Left ventricle myocardium inferior (tissue), 1 donor: ENCODE data around the gene CLEC16A. TPM values are rescaled to one million over a fixed set of nuclear protein-coding genes. Genes with fewer than 3 reads are reported as not detected.

Experiments
- DNase-seq: peaks from one replicate; pipeline ENCODE4 v3.0.0-alpha.2; 2020
- H3K27ac ChIP-seq: fragments of 200-600 bp; replicated peaks from 2 replicates; pipeline ENCODE4 v1.8.0; 2021
- H3K27me3 ChIP-seq: fragments of 200-600 bp; 2 replicates; pipeline ENCODE4 v1.8.0; 2021; ENCODE audit warnings: low read depth
- H3K36me3 ChIP-seq: fragments of 200-600 bp; 2 replicates; pipeline ENCODE4 v1.8.0; 2021
- H3K4me1 ChIP-seq: fragments of 200-600 bp; 2 replicates; pipeline ENCODE4 v1.8.0; 2021
- H3K4me3 ChIP-seq: fragments of 200-600 bp; 2 replicates; pipeline ENCODE4 v1.8.0; 2021; ENCODE audit warnings: mild to moderate bottlenecking, moderate library complexity
- H3K9me3 ChIP-seq: fragments of 200-600 bp; replicated peaks from 2 replicates; pipeline ENCODE4 v1.8.0; 2021
- CTCF ChIP-seq: fragments of 200-600 bp; IDR thresholded peaks from 2 replicates; pipeline ENCODE4 v1.8.0; 2021; ENCODE audit warnings: antibody characterized with exemption, mild to moderate bottlenecking, borderline replicate concordance
- intact Hi-C: fragments of 100-400 bp; cut with micrococcal nuclease; formaldehyde crosslinking; loops from one replicate; pipeline ENCODE4 v1.11.0; 2022
- total RNA-seq: library from RNA; stranded (reverse); fragmentation: NEBNext Ultra II Directional; extraction: Animal tissue kit (Norgen Biotek cat#: 25700); gene quantifications from one replicate; pipeline ENCODE4 v1.2.1, GENCODE V29; 2021
- donor health status: DM: no; HTN: yes; CAD: no; lungs with severe emphysema.

CLEC16A gene
- total RNA-seq, 1 donor from 2014 or later = 24.6 TPM

DNA sequence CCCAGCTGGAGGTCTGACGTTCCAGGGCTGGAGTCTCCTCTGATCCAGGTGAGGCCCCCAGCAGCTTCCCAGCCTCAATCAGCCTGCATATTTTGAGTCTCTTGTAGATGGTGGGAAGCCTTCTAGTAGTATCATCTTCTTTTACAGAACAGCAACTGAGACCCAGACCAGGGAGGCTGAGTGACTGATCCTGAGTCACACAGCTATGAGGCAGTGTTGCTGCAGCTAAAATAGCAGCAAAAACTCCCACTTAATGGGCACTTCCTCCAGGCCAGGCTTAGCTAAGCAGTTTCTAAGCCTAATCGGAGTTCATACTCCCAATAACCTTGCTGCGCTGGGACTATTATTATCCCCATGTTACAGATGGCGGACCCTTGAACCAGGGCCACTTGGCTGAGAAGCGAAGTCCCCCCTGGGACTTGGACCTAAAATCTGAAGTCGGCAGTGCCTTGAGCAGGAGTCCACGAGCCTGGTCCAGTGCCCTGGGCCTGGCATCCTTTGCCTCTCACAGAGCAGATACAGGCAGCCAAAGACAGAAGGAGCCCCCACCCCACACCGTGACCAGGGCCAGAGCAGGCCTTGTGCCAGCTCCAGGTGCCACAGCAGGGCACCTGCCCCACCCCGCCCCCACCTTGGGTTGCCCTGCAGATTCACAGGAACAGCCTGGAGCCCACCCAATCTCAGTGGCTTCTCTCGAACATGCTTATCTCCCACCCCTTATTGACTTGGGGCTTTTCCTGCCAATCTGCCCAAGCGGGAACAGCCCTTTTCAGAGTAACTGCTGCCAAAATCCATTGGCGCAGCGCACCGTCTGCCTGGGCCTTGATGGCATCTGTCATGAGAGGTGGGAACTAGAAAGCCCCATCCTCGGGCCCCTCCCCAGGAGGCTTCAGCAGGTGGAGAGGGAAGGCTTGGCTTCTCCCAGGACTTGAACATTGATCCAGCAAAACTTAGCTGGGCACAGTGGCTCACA lies 246.5 kb downstream of the CLEC16A start:
- no peak for DNase-seq
- Histone ChIP-seq H3K27me3 (no peaks in the 10 kb centered on the region), H3K9me3 (no peaks in the 10 kb centered on the region), H3K36me3 (no peaks in the 10 kb centered on the region), H3K4me1 (no peaks in the 10 kb centered on the region), H3K27ac (no peak overlapping the region), H3K4me3 (no peak overlapping the region)
- no peak for TF ChIP-seq CTCF
- intact Hi-C loops = no loop called here

DNA sequence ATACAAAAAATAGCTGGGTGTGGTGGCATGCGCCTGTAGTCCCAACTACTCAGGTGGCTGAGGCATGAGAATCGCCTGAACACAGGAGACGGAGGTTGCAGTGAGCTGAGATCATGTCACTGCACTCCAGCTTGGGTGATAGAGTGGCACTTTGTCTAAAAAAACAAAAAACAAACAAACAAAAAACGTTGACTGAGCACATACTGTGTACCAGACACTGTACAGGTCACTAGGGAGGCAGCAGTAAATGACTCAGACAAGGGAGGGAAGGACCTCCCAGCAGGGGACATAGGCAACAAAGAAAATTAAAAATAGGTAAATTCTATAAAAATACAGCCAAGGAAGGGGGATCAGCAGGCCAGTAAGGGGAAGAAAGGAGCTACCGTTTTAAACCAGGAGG lies 247.3 kb downstream of the CLEC16A start:
- Histone ChIP-seq H3K36me3 (no peaks in the 10 kb centered on the region), H3K4me1 (no peaks in the 10 kb centered on the region), H3K9me3 (no peaks in the 10 kb centered on the region), H3K27ac (no peak overlapping the region), H3K4me3 (no peak overlapping the region), H3K27me3 (no peaks in the 10 kb centered on the region)
- DNase-seq = no peak
- TF ChIP-seq CTCF = no peak
- intact Hi-C loops = no loop called here

GRCh38 chr16:11193494-11193893 lies 249.1 kb downstream of the CLEC16A start:
- no peak overlapping the region for H3K4me3 ChIP-seq
- no peaks in the 10 kb centered on the region for H3K36me3 ChIP-seq
- no peak for DNase-seq
- H3K27ac ChIP-seq = no peak overlapping the region
- H3K27me3 ChIP-seq = peaks cover under 1% of the 10 kb centered on the region
- intact Hi-C loops = no loop called here
- no peaks in the 10 kb centered on the region for H3K9me3 ChIP-seq
- H3K4me1 ChIP-seq = no peaks in the 10 kb centered on the region
- no peak for TF ChIP-seq CTCF

GRCh38 chr16:11194913-11195312 lies 250.5 kb downstream of the CLEC16A start:
- DNase-seq = no peak
- H3K27me3 ChIP-seq = peaks cover 10% of the 10 kb centered on the region
- H3K36me3 ChIP-seq = no peaks in the 10 kb centered on the region
- TF ChIP-seq CTCF = no peak
- H3K9me3 ChIP-seq = no peaks in the 10 kb centered on the region
- intact Hi-C loops = no loop called here
- H3K4me1 ChIP-seq = peaks cover 5% of the 10 kb centered on the region
- H3K4me3 ChIP-seq = no peak overlapping the region
- H3K27ac ChIP-seq = no peak overlapping the region

DNA sequence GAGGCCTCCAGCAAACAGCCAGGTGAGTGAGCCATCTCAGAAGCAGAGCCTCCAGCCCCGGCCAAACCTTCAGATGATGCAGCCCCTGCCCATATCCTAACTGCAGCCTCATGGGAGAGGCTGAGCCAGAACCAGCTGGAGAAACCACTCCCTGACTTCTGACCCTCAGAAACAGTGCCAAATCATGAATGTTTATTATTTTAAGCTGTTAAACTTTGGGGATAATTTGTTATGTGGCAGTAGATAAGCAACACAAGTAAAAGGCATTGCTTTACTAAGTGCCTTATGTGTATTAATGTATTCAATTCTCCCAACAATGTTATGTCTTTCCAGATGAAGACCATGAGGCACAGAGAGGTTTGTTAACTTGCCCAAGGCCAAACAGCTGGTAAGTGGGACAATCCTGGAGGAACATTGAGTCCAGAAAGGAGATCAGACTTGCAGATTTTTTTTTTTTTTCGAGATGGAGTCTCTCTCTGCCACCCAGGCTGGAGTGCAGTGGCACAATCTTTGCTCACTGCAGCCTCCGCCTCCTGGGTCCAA lies 252.0 kb downstream of the CLEC16A start:
- no peak for TF ChIP-seq CTCF
- Histone ChIP-seq H3K4me1 (peaks cover 5% of the 10 kb centered on the region), H3K36me3 (no peaks in the 10 kb centered on the region), H3K9me3 (no peaks in the 10 kb centered on the region), H3K27ac (no peak overlapping the region), H3K27me3 (peaks cover 16% of the 10 kb centered on the region), H3K4me3 (no peak overlapping the region)
- DNase-seq = no peak
- intact Hi-C loops = no loop called here
